Ascending aorta (tissue), 2 donors: ENCODE results near the gene SPRYD7. TPM values are rescaled to one million over a fixed set of nuclear protein-coding genes. Genes with fewer than 3 reads are reported as not detected.

Source experiments
- DNase-seq, 2 donors: peaks; one replicate each; pipeline ENCODE4 v3.0.0-alpha.2; 2019; ENCODE audit warnings: low spot score in 2 of 2
- H3K27ac ChIP-seq, 2 donors: fragments of 200-600 bp; sonication (generic); one replicate each; pipeline ENCODE4 v1.5.1; 2016 to 2017; ENCODE audit warnings: mild to moderate bottlenecking in 1 of 2
- H3K27me3 ChIP-seq: fragments of 200-600 bp; sonication (generic); one replicate; pipeline ENCODE4 v1.5.1; 2017
- H3K36me3 ChIP-seq, 2 donors: fragments of 200-600 bp; sonication (generic); one replicate each; pipeline ENCODE4 v1.5.1; 2016
- H3K4me1 ChIP-seq, 2 donors: fragments of 200-600 bp; sonication (generic); one replicate each; pipeline ENCODE4 v1.5.1; 2016 to 2017; ENCODE audit warnings: mild to moderate bottlenecking in 1 of 2
- H3K4me3 ChIP-seq, 2 donors: fragments of 200-600 bp; sonication (generic); one replicate each; pipeline ENCODE4 v1.5.1; 2016 to 2017; ENCODE audit warnings: mild to moderate bottlenecking in 1 of 2
- H3K9me3 ChIP-seq, 2 donors: fragments of 200-600 bp; sonication (generic); one replicate each; pipeline ENCODE4 v1.5.1; 2016
- intact Hi-C: fragments of 100-400 bp; cut with DNase I; formaldehyde crosslinking; loops from one replicate; pipeline ENCODE4 v1.15.1; 2023
- total RNA-seq: library from RNA; depleted of rRNA; stranded (reverse); fragments of >200 nt; gene quantifications from one replicate; pipeline ENCODE4 v1.1.0, GENCODE V29; 2016
- TF ChIP-seq, protein P1 (sequence below), 3 experiments: fragments of 200-600 bp in 2 of 3; fragments of 450-650 bp in 1 of 3; sonication (generic) in 2 of 3; IDR thresholded peaks; one replicate each; pipeline ENCODE4 v1.5.1; 2016 to 2019; ENCODE audit warnings: antibody characterized with exemption in 3 of 3, mild to moderate bottlenecking in 1 of 3, moderate library complexity in 1 of 3

Gene SPRYD7
- total RNA-seq, 1 donor from 2014 or later: 1.7 TPM

DNA sequence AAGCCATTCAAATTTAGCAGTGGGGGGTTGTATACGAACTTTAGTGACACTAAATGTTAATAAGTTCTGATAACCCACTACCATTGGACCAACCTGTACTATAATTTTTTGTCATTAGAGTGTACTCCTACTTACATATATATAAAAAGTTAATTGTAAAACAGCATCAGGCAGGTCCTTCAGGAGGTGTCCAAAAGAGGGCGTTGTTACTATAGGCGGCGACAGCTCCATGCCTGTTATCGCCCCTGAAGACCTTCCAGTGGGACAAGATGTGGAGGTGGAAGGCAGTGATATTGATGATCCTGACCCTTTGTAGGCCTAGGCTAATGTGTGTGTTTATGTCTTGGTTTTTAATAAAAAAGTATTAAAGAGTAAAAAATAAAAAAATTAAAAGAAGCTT is 27.5 kb downstream of the SPRYD7 start:
- Histone ChIP-seq H3K4me1 (no peaks in the 10 kb centered on the region), H3K27ac (no peak overlapping the region), H3K9me3 (no peaks in the 10 kb centered on the region), H3K4me3 (no peak overlapping the region), H3K27me3 (no peaks in the 10 kb centered on the region), H3K36me3 (peaks cover 0 to 21% of the 10 kb centered on the region in 2 donors)
- intact Hi-C loops: no loop called here
- DNase-seq: no peak
- TF ChIP-seq, protein P1, sequence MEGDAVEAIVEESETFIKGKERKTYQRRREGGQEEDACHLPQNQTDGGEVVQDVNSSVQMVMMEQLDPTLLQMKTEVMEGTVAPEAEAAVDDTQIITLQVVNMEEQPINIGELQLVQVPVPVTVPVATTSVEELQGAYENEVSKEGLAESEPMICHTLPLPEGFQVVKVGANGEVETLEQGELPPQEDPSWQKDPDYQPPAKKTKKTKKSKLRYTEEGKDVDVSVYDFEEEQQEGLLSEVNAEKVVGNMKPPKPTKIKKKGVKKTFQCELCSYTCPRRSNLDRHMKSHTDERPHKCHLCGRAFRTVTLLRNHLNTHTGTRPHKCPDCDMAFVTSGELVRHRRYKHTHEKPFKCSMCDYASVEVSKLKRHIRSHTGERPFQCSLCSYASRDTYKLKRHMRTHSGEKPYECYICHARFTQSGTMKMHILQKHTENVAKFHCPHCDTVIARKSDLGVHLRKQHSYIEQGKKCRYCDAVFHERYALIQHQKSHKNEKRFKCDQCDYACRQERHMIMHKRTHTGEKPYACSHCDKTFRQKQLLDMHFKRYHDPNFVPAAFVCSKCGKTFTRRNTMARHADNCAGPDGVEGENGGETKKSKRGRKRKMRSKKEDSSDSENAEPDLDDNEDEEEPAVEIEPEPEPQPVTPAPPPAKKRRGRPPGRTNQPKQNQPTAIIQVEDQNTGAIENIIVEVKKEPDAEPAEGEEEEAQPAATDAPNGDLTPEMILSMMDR (IDR thresholded peaks at IDR 0.05): no peak

DNA sequence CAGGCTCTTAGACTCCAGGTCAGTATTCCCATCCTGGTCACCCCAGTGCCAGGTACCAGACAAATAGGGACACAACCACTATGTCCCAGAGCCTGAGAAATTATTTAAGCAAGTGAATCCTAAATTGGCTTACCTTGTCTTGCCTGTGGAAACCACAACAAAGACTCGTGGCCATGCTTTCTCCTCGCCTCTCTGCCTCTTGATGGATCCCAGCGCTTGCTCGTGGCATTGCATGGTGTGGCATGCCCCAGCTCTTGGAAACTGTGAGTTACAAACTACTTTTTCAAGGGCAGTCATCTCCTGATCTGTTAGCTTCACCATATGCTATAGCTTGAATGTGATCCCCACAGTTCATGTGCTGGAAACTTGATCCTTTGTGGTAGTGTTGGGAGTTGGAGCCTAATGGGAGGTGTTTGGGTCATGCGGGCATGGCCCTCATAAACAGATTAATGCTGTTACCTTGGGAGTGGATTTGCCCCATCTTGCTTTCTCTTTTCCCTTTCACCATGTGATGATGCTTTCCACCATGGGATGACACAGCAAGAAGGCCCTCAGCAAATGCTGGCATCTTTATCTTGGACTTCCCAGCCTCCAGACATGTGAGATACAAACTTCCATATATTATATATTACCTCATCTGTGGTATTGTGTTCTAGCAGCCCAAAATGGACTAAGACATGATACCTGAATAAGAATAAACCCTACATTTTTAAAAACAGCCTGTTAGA is 31.2 kb downstream of the SPRYD7 start:
- H3K4me1 ChIP-seq: no peaks in the 10 kb centered on the region
- DNase-seq: no peak
- intact Hi-C loops: no loop called here
- no peaks in the 10 kb centered on the region for H3K36me3 ChIP-seq
- H3K9me3 ChIP-seq: no peaks in the 10 kb centered on the region
- no peaks in the 10 kb centered on the region for H3K27me3 ChIP-seq
- TF ChIP-seq, protein P1 (IDR thresholded peaks at IDR 0.05): no peak
- no peak overlapping the region for H3K4me3 ChIP-seq
- no peak overlapping the region for H3K27ac ChIP-seq

DNA sequence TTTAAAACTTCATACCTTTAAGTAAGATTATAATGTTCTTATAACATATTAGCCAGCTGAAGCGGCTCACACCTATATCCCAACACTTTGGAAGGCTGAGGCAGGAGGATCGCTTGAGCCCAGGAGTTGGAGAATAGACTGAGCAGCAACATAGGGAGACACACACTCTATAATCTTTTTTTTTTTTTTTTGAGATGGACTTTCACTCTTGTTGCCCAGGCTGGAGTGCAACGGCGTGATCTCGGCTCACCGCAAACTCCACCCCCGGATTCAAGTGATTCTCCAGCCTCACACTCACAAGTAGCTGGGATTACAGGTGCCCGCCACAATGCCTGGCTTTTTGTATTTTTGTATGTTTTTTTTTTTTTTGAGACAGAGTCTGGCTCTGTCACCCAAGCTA is 37.3 kb downstream of the SPRYD7 start:
- no peaks in the 10 kb centered on the region for H3K36me3 ChIP-seq

DNA sequence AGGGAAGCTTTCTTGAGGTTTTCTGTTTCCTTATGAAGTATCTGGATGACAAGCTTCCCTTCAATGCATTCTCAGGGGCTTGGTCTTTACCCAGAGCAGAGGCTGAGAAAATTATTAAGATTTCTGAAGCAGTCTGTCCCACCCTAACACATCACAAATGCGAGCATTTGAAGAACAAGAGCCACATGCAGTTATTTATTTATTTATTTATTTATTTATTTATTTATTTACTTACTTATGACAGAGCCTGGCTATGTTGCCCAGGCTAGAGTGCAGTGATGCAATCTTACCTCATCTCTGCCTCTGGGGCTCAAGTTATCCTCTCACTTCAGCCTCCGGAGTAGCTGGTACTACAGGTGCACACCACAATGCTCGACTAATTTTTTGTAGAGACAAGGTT is 38.4 kb downstream of the SPRYD7 start:
- Histone ChIP-seq H3K4me3 (no peak overlapping the region), H3K36me3 (no peaks in the 10 kb centered on the region), H3K9me3 (no peaks in the 10 kb centered on the region), H3K27me3 (no peaks in the 10 kb centered on the region), H3K27ac (no peak overlapping the region), H3K4me1 (no peaks in the 10 kb centered on the region)
- TF ChIP-seq, protein P1 (IDR thresholded peaks at IDR 0.05): no peak
- no peak for DNase-seq
- intact Hi-C loops: no loop called here

More for the DNA sequence above, 37.3 kb downstream of the SPRYD7 start:
- TF ChIP-seq, protein P1 (IDR thresholded peaks at IDR 0.05): no peak
- H3K27me3 ChIP-seq: no peaks in the 10 kb centered on the region
- H3K4me1 ChIP-seq: no peaks in the 10 kb centered on the region
- H3K9me3 ChIP-seq: no peaks in the 10 kb centered on the region
- no peak overlapping the region for H3K4me3 ChIP-seq
- intact Hi-C loops: no loop called here
- no peak overlapping the region for H3K27ac ChIP-seq
- DNase-seq: no peak

DNA sequence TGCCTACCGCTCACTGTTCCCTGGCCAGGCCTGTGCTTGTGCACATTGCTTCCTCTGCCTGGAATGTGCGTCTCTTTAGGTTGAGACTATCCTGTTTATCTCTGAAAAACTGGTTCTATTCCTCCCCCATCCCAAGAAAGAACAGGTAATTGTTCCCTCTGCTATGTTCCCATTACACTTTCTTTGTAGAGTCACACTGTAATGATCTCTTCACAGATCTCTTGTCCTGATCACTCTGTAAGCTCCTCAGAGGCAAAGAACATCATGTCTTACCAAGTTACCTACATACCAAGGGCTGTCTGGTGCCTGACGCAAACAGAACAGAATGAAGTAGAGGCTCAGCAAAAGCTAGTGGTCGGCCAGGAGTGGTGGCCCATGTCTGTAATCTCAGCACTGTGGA is 40.3 kb downstream of the SPRYD7 start:
- no peaks in the 10 kb centered on the region for H3K9me3 ChIP-seq
- DNase-seq: no peak
- H3K4me3 ChIP-seq: no peak overlapping the region
- TF ChIP-seq, protein P1 (IDR thresholded peaks at IDR 0.05): no peak
- H3K27ac ChIP-seq: no peak overlapping the region
- H3K36me3 ChIP-seq: no peaks in the 10 kb centered on the region
- no peaks in the 10 kb centered on the region for H3K27me3 ChIP-seq
- no peaks in the 10 kb centered on the region for H3K4me1 ChIP-seq
- intact Hi-C loops: no loop called here
